Measurements from ENCODE around the gene URI1.

Gene URI1

GRCh38 chr19:29941828-29942403 is at the start of gene URI1:
TSS of gene URI1 (plus strand) at chr19:29942239. CDS start at chr19:29942548, 309 bp downstream.
- TF ChIP-seq POLR2A (IDR thresholded peaks at IDR 0.05; ENCODE audit: extremely low read depth, insufficient read length) (peak; percentile 70), MYC (IDR thresholded peaks at IDR 0.05; ENCODE audit: low read depth, low read length) (peak; percentile 97), MAX (IDR thresholded peaks at IDR 0.05; ENCODE audit: low read depth, low read length) (peak; percentile 83), CTCF (IDR thresholded peaks at IDR 0.05; ENCODE audit: low read depth, low read length) (no peak)
- peak within 1 kb of the TSS; percentile 91 for H3K4me3 ChIP-seq (ENCODE audit: low read depth, low read length)
- DNase-seq (ENCODE audit: low read depth): peak; percentile 85

GRCh38 chr19:29893606-29894284 is 48.3 kb upstream of the URI1 start:
- TF ChIP-seq MAX (IDR thresholded peaks at IDR 0.05; ENCODE audit: low read depth, low read length) (no peak), POLR2A (IDR thresholded peaks at IDR 0.05; ENCODE audit: extremely low read depth, insufficient read length) (no peak), CTCF (IDR thresholded peaks at IDR 0.05; ENCODE audit: low read depth, low read length) (no peak), MYC (IDR thresholded peaks at IDR 0.05; ENCODE audit: low read depth, low read length) (no peak)
- DNase-seq (ENCODE audit: low read depth): no peak
- H3K4me3 ChIP-seq (ENCODE audit: low read depth, low read length): no peak overlapping the region

GRCh38 chr19:29896802-29897201 is 45.2 kb upstream of the URI1 start:
- no peak for DNase-seq (ENCODE audit: low read depth)
- TF ChIP-seq POLR2A (IDR thresholded peaks at IDR 0.05; ENCODE audit: extremely low read depth, insufficient read length) (no peak), MYC (IDR thresholded peaks at IDR 0.05; ENCODE audit: low read depth, low read length) (no peak), MAX (IDR thresholded peaks at IDR 0.05; ENCODE audit: low read depth, low read length) (no peak), CTCF (IDR thresholded peaks at IDR 0.05; ENCODE audit: low read depth, low read length) (no peak)

GRCh38 chr19:29897466-29897865 is 44.6 kb upstream of the URI1 start:
- no peak overlapping the region for H3K4me3 ChIP-seq (ENCODE audit: low read depth, low read length)
- TF ChIP-seq CTCF (IDR thresholded peaks at IDR 0.05; ENCODE audit: low read depth, low read length) (no peak), MYC (IDR thresholded peaks at IDR 0.05; ENCODE audit: low read depth, low read length) (no peak), POLR2A (IDR thresholded peaks at IDR 0.05; ENCODE audit: extremely low read depth, insufficient read length) (no peak), MAX (IDR thresholded peaks at IDR 0.05; ENCODE audit: low read depth, low read length) (no peak)
- no peak for DNase-seq (ENCODE audit: low read depth)

More at GRCh38 chr19:29896802-29897201, 45.2 kb upstream of the URI1 start:
- no peak overlapping the region for H3K4me3 ChIP-seq (ENCODE audit: low read depth, low read length)

- DNase-seq (ENCODE audit: low read depth): no peak
- H3K4me3 ChIP-seq (ENCODE audit: low read depth, low read length): no peak overlapping the region
- no peak for TF ChIP-seq MYC (IDR thresholded peaks at IDR 0.05; ENCODE audit: low read depth, low read length)
- no peak for TF ChIP-seq CTCF (IDR thresholded peaks at IDR 0.05; ENCODE audit: low read depth, low read length)
- TF ChIP-seq MAX (IDR thresholded peaks at IDR 0.05; ENCODE audit: low read depth, low read length): no peak
- TF ChIP-seq POLR2A (IDR thresholded peaks at IDR 0.05; ENCODE audit: extremely low read depth, insufficient read length): no peak
Measured at GRCh38 chr19:29904017-29904416, 38.0 kb upstream of the URI1 start.
